Esophagus squamous epithelium (tissue), 5 donors: ENCODE measurements around the gene KRTAP5-1. TPM values are rescaled to one million over a fixed set of nuclear protein-coding genes. Genes with fewer than 3 reads are reported as not detected.
"Not testable (repeated sequence)": the region's sequence is repeated elsewhere in the genome, so short reads cannot be mapped to it uniquely, and the experiment has no call there.

Experiments
- DNase-seq: peaks from one replicate; lab custom pipeline; 2025; lab: John Stamatoyannopoulos, UW
- H3K27ac ChIP-seq, 4 donors: fragments of 200-600 bp; sonication (generic); one replicate each; pipeline ENCODE4 v1.5.1; 2016 to 2019; ENCODE audit warnings: mild to moderate bottlenecking in 1 of 4
- H3K27me3 ChIP-seq, 4 donors: fragments of 200-600 bp; sonication (generic); 1 replicate in 3 of 4; 2 replicates in 1 of 4; pipeline versions ENCODE4 v1.5.1 to v1.6.0; 2017 to 2021; ENCODE audit warnings: antibody characterized with exemption in 1 of 4
- H3K36me3 ChIP-seq, 3 donors: fragments of 200-600 bp; sonication (generic); one replicate each; pipeline ENCODE4 v1.5.1; 2016 to 2019
- H3K4me1 ChIP-seq, 3 donors: fragments of 200-600 bp; sonication (generic); one replicate each; pipeline ENCODE4 v1.5.1; 2017 to 2019
- H3K4me3 ChIP-seq, 4 donors: fragments of 200-600 bp; sonication (generic); 1 replicate in 3 of 4; 2 replicates in 1 of 4; pipeline ENCODE4 v1.5.1; 2016 to 2019; ENCODE audit warnings: mild to moderate bottlenecking in 2 of 4, moderate library complexity in 1 of 4
- H3K9me3 ChIP-seq, 3 donors: fragments of 200-600 bp; sonication (generic); one replicate each; pipeline ENCODE4 v1.5.1; 2016 to 2019
- POLR2A ChIP-seq, 4 donors: fragments of 450-650 bp; IDR thresholded peaks; one replicate each; pipeline ENCODE4 v1.6.1; 2017; ENCODE audit warnings: antibody characterized with exemption in 4 of 4, mild to moderate bottlenecking in 4 of 4, moderate library complexity in 3 of 4
- WGBS, 2 donors: methylation state at CpG; one replicate each; pipeline ENCODE4 v1.1.5; 2018; 5-methylcytosine and 5-hydroxymethylcytosine counted together
- intact Hi-C: fragments of 100-400 bp; cut with DNase I; formaldehyde crosslinking; loops from one replicate; pipeline ENCODE4 v1.15.0; 2022
- total RNA-seq, 4 donors: library from RNA; depleted of rRNA; stranded (reverse); fragments of >200 nt; gene quantifications; one replicate each; pipeline ENCODE4 v1.1.0, GENCODE V29; 2016
- TF ChIP-seq, protein P1 (sequence below), 6 experiments: fragments of 450-650 bp in 4 of 6; fragments of 200-600 bp in 2 of 6; sonication (generic) in 2 of 6; IDR thresholded peaks; one replicate each; pipeline ENCODE4 v1.5.1; 2016 to 2019; ENCODE audit warnings: antibody characterized with exemption in 6 of 6, mild to moderate bottlenecking in 4 of 6, moderate library complexity in 4 of 6
- donor health status: DM: yes; HTN: yes; CAD: no.

Gene KRTAP5-1
- total RNA-seq, 4 donors from 2014 or later, result not detected

DNA sequence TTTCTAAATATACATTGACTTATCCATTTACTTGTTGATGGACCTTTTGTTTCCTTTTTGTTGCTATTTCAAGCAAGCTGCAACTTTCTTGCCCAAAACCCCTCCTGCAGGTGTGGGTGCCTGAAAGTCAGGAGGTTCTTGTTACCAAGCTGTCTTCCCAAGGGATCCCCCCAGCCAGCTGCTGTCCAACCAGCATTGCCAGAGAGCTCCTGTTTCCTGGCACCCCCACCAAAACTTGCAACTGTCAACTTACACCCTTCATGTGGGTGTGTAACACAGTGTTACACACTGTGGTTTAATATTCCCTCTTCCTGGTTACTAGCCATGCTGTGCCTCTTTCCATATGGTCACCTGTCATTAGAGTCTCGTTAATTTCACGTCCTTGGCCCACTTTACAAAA, 1.6 kb upstream of the KRTAP5-1 start:
- intact Hi-C loops, result no loop called here

DNA sequence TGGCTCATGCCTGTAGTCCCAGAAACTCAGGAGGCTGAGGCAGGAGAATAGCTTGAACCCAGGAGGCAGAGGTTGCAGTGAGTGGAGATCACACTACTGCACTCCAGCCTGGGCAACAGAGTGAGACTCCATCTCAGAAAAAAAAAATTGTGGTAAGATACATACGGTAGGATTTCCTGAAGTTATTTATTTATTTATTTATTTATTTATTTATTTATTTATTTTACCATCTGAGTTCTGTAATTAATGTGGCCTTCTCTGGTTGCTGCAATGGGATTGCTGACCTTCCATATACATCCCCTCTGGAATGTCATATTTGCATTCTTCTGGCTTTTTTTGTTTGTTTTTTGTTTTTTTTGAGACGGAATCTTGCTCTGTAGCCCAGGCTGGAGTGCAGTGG, 2.2 kb downstream of the KRTAP5-1 start:
- intact Hi-C loops, H3K4me3 ChIP-seq, DNase-seq, H3K27ac ChIP-seq, H3K36me3 ChIP-seq, H3K9me3 ChIP-seq, H3K4me1 ChIP-seq: not testable (repeated sequence)
- H3K27me3 ChIP-seq, result peaks cover 0 to 43% (median 0%) of the 10 kb centered on the region in 4 donors
- 65 to 72% methylated on average over 2 of the region's 2 CpGs for WGBS, 2 donors

More for the DNA sequence above, 1.6 kb upstream of the KRTAP5-1 start:
- H3K27me3 ChIP-seq, result peaks cover 0 to 60% (median 0%) of the 10 kb centered on the region in 4 donors
- H3K4me3 ChIP-seq, result no peak overlapping the region
- no peaks in the 10 kb centered on the region for H3K9me3 ChIP-seq
- no peak for DNase-seq
- 59 to 61% methylated on average over 2 of the region's 2 CpGs for WGBS, 2 donors
- no peaks in the 10 kb centered on the region for H3K36me3 ChIP-seq
- peaks cover 0 to 4% (median 4%) of the 10 kb centered on the region in 3 donors for H3K4me1 ChIP-seq
- no peak overlapping the region for H3K27ac ChIP-seq
- no peak for TF ChIP-seq POLR2A (IDR thresholded peaks at IDR 0.05)
- TF ChIP-seq, protein P1, sequence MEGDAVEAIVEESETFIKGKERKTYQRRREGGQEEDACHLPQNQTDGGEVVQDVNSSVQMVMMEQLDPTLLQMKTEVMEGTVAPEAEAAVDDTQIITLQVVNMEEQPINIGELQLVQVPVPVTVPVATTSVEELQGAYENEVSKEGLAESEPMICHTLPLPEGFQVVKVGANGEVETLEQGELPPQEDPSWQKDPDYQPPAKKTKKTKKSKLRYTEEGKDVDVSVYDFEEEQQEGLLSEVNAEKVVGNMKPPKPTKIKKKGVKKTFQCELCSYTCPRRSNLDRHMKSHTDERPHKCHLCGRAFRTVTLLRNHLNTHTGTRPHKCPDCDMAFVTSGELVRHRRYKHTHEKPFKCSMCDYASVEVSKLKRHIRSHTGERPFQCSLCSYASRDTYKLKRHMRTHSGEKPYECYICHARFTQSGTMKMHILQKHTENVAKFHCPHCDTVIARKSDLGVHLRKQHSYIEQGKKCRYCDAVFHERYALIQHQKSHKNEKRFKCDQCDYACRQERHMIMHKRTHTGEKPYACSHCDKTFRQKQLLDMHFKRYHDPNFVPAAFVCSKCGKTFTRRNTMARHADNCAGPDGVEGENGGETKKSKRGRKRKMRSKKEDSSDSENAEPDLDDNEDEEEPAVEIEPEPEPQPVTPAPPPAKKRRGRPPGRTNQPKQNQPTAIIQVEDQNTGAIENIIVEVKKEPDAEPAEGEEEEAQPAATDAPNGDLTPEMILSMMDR (IDR thresholded peaks at IDR 0.05), result no peak

DNA sequence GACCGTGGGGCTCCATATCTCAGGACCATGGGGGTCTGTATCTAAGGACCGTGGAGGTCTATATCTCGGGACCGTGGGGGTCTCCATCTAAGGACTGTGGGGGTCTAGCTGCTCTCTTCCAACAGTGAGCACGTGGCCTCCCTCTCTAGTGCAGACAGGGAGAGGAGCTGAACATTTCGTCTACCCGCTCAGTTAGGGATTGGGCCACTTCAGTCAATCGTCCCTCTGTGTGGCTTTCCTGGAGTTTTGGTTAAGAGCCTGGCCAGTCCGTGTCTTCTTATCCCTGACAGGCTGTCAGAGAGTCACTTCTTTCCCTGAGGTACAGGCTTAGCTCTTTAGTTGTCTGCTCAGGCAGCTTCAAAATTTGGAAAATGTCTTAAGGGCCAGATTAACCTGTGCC, 3.1 kb downstream of the KRTAP5-1 start:
- intact Hi-C loops, result no loop called here
- peaks cover 0 to 11% (median 5%) of the 10 kb centered on the region in 3 donors for H3K9me3 ChIP-seq
- H3K4me3 ChIP-seq, result no peak overlapping the region
- no peaks in the 10 kb centered on the region for H3K36me3 ChIP-seq
- H3K4me1 ChIP-seq, result no peaks in the 10 kb centered on the region
- TF ChIP-seq, protein P1 (IDR thresholded peaks at IDR 0.05), result no peak
- TF ChIP-seq POLR2A (IDR thresholded peaks at IDR 0.05), result no peak
- no peak for DNase-seq
- H3K27me3 ChIP-seq, result peaks cover 0 to 46% (median 0%) of the 10 kb centered on the region in 4 donors
- WGBS, 2 donors, result 82 to 85% methylated on average over 8 of the region's 9 CpGs
- H3K27ac ChIP-seq, result no peak overlapping the region

DNA sequence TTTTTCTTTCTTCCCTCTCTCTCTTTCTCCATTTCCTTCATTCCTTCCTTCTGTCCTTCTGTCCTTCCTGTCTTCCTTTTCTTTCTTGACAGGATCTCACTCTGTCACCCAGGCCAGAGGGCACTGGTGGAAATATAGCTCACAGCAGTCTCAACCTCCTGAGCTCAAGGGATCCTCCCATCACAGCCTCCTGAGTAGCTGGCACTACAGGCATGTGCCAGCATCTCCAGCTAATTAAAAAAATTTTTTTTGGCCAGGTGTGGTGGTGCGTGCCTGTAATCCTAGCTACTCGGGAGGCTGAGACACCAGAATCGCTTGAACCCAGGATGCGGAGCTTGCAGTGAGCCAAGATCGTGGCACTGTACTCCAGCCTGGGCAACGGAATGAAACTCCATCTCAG, 8.3 kb downstream of the KRTAP5-1 start:
- intact Hi-C loops, result loop anchor here (10.0 kb wide), 1 partner anchor 372 kb away; no protein-coding TSS in a partner anchor
- H3K36me3 ChIP-seq, result no peaks in the 10 kb centered on the region
- WGBS, 2 donors, result 57 to 86% methylated on average over 5 of the region's 6 CpGs
- peaks cover 0 to 11% (median 5%) of the 10 kb centered on the region in 3 donors for H3K9me3 ChIP-seq
- peaks cover 0 to 48% (median 7%) of the 10 kb centered on the region in 4 donors for H3K27me3 ChIP-seq
- no peak overlapping the region for H3K27ac ChIP-seq
- no peak overlapping the region for H3K4me3 ChIP-seq
- no peak for DNase-seq
- TF ChIP-seq POLR2A (IDR thresholded peaks at IDR 0.05), result no peak
- TF ChIP-seq, protein P1 (IDR thresholded peaks at IDR 0.05), result no peak
- H3K4me1 ChIP-seq, result peaks cover 16 to 29% (median 22%) of the 10 kb centered on the region in 3 donors

DNA sequence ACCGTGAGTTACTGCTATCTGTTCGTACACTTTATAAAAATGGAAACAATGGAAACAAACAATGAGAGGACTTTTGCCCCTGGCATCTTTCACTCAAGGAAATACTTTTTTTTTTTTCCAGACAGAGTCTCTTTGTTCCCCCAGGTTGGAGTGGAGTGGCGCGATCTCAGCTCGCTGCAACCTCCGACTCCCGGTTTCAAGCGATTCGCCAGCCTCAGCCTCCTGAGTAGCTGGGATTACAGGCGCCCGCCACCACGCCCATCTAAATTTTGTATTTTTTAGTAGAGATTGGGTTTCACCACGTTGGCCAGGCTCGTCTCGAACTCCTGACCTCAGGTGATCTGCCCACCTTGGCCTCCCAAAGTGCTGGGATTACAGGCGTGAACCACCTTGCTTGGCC, 9.3 kb downstream of the KRTAP5-1 start:
- intact Hi-C loops, result loop anchor here (10.0 kb wide), 1 partner anchor 371 kb away; no protein-coding TSS in a partner anchor
- not testable (repeated sequence) for H3K27ac ChIP-seq, H3K36me3 ChIP-seq, DNase-seq, H3K4me3 ChIP-seq
- Histone ChIP-seq H3K9me3 (peaks cover 0 to 11% (median 5%) of the 10 kb centered on the region in 3 donors), H3K27me3 (peaks cover 0 to 55% (median 7%) of the 10 kb centered on the region in 4 donors), H3K4me1 (peaks cover 22 to 37% (median 22%) of the 10 kb centered on the region in 3 donors)
- 69 to 71% methylated on average over 11 to 16 of the region's 16 CpGs for WGBS, 2 donors

DNA sequence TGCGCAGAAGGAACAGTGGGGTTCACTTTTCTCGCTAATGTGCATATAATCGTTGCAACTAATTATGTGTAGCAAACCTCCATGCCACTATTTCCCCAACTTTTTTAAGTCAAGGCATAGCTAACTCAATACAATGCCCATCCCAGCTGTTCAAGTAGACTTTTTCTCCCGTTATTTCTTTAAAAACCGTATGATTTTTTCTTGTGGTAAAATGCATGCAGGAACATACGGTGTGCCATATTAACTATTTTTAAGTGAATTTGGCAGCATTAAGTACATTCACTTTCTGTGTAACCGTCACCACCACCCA, 10.2 kb downstream of the KRTAP5-1 start:
- intact Hi-C loops, result loop anchor here (10.0 kb wide), 1 partner anchor 370 kb away; no protein-coding TSS in a partner anchor
- H3K36me3 ChIP-seq, result no peaks in the 10 kb centered on the region
- peaks cover 22 to 46% (median 28%) of the 10 kb centered on the region in 3 donors for H3K4me1 ChIP-seq
- DNase-seq, result no peak
- peak overlapping the region in 1 of 4 donors; percentile 80 for H3K27ac ChIP-seq
- H3K4me3 ChIP-seq, result no peak overlapping the region
- TF ChIP-seq, protein P1 (IDR thresholded peaks at IDR 0.05), result no peak
- TF ChIP-seq POLR2A (IDR thresholded peaks at IDR 0.05), result no peak
- WGBS, 2 donors, result 10 to 16% methylated on average over 7 of the region's 7 CpGs
- peaks cover 0 to 64% (median 7%) of the 10 kb centered on the region in 4 donors for H3K27me3 ChIP-seq
- peaks cover 0 to 11% (median 5%) of the 10 kb centered on the region in 3 donors for H3K9me3 ChIP-seq
